Subcutaneous abdominal adipose tissue (tissue), 5 donors: Measurements from ENCODE around the gene RAB44.

Experiments used
- H3K27ac ChIP-seq: one replicate; pipeline ENCODE4 v1.7.0; 2013; ENCODE audit warnings: low read depth, mild to moderate bottlenecking, inconsistent platforms, low read length, moderate library complexity
- H3K27me3 ChIP-seq, 5 donors: one replicate each; pipeline ENCODE4 v1.7.0; 2013; ENCODE audit warnings: low read length in 5 of 5, inconsistent platforms in 1 of 5; ENCODE audit not compliant: control insufficient read depth in 5 of 5, insufficient read depth in 4 of 5
- H3K36me3 ChIP-seq, 5 donors: one replicate each; pipeline ENCODE4 v1.7.0; 2013; ENCODE audit warnings: low read length in 5 of 5; ENCODE audit not compliant: control insufficient read depth in 5 of 5, insufficient read depth in 5 of 5
- H3K4me1 ChIP-seq, 5 donors: one replicate each; pipeline ENCODE4 v1.7.0; 2013; ENCODE audit warnings: low read length in 5 of 5, mild to moderate bottlenecking in 3 of 5, moderate library complexity in 1 of 5; ENCODE audit not compliant: control insufficient read depth in 5 of 5, insufficient read depth in 5 of 5
- H3K4me3 ChIP-seq, 5 donors: one replicate each; pipeline ENCODE4 v1.7.0; 2013; ENCODE audit warnings: low read length in 5 of 5, low read depth in 1 of 5
- H3K9ac ChIP-seq, 5 donors: one replicate each; pipeline ENCODE4 v1.7.0; 2013; ENCODE audit warnings: low read length in 5 of 5, mild to moderate bottlenecking in 4 of 5, moderate library complexity in 3 of 5
- H3K9me3 ChIP-seq, 5 donors: one replicate each; pipeline ENCODE4 v1.7.0; 2013; ENCODE audit warnings: low read length in 5 of 5; ENCODE audit not compliant: control insufficient read depth in 5 of 5
- donor health status: healthy.
- donor health status: healthy.
- donor health status: healthy.
- donor health status: healthy.
- donor health status: healthy.

Gene RAB44

GRCh38 chr6:36738108-36738507, 40.5 kb downstream of the RAB44 start:
- Histone ChIP-seq H3K4me1 (peaks cover 15 to 37% (median 20%) of the 10 kb centered on the region in 5 donors), H3K9ac (no peak overlapping the region), H3K9me3 (peaks cover 0 to 4% (median 0%) of the 10 kb centered on the region in 5 donors), H3K27ac (no peak overlapping the region), H3K36me3 (no peaks in the 10 kb centered on the region), H3K4me3 (no peak overlapping the region), H3K27me3 (peaks cover 0 to 12% (median 0%) of the 10 kb centered on the region in 5 donors)

GRCh38 chr6:36739947-36740817, 42.6 kb downstream of the RAB44 start:
- Histone ChIP-seq H3K27me3 (peaks cover 0 to 8% (median 0%) of the 10 kb centered on the region in 5 donors), H3K36me3 (no peaks in the 10 kb centered on the region), H3K4me3 (no peak overlapping the region), H3K27ac (no peak overlapping the region), H3K4me1 (peaks cover 8 to 27% (median 14%) of the 10 kb centered on the region in 5 donors), H3K9ac (no peak overlapping the region), H3K9me3 (peaks cover 0 to 4% (median 0%) of the 10 kb centered on the region in 5 donors)

- no peak overlapping the region for H3K4me3 ChIP-seq
- H3K4me1 ChIP-seq = peaks cover 3 to 21% (median 12%) of the 10 kb centered on the region in 5 donors
- H3K27me3 ChIP-seq = peaks cover 0 to 8% (median 0%) of the 10 kb centered on the region in 5 donors
- no peaks in the 10 kb centered on the region for H3K36me3 ChIP-seq
- peaks cover 0 to 4% (median 0%) of the 10 kb centered on the region in 5 donors for H3K9me3 ChIP-seq
- no peak overlapping the region for H3K27ac ChIP-seq
- H3K9ac ChIP-seq = no peak overlapping the region
Observed at GRCh38 chr6:36740818-36741179, 43.2 kb downstream of the RAB44 start.

- Histone ChIP-seq H3K9me3 (peaks cover 0 to 4% (median 0%) of the 10 kb centered on the region in 5 donors), H3K36me3 (no peaks in the 10 kb centered on the region), H3K9ac (no peak overlapping the region), H3K27ac (no peak overlapping the region), H3K4me1 (peaks cover 0 to 16% (median 12%) of the 10 kb centered on the region in 5 donors), H3K4me3 (no peak overlapping the region), H3K27me3 (peaks cover 0 to 8% (median 0%) of the 10 kb centered on the region in 5 donors)
Observed at GRCh38 chr6:36742146-36742545, 44.5 kb downstream of the RAB44 start.

GRCh38 chr6:36743032-36743431, 45.4 kb downstream of the RAB44 start:
- H3K9ac ChIP-seq = no peak overlapping the region
- H3K36me3 ChIP-seq = no peaks in the 10 kb centered on the region
- H3K27me3 ChIP-seq = peaks cover 0 to 8% (median 0%) of the 10 kb centered on the region in 5 donors
- H3K27ac ChIP-seq = no peak overlapping the region
- no peak overlapping the region for H3K4me3 ChIP-seq
- peaks cover 0 to 4% (median under 1%) of the 10 kb centered on the region in 5 donors for H3K9me3 ChIP-seq
- peaks cover 0 to 16% (median 12%) of the 10 kb centered on the region in 5 donors for H3K4me1 ChIP-seq

GRCh38 chr6:36743538-36744303, 46.1 kb downstream of the RAB44 start:
- H3K9ac ChIP-seq = no peak overlapping the region

GRCh38 chr6:36744304-36744673, 46.7 kb downstream of the RAB44 start:
- Histone ChIP-seq H3K27ac (no peak overlapping the region), H3K4me3 (no peak overlapping the region), H3K27me3 (peaks cover 0 to 3% (median 0%) of the 10 kb centered on the region in 5 donors), H3K9me3 (peaks cover 0 to 12% (median under 1%) of the 10 kb centered on the region in 5 donors), H3K36me3 (no peaks in the 10 kb centered on the region), H3K9ac (no peak overlapping the region), H3K4me1 (peaks cover 0 to 16% (median 5%) of the 10 kb centered on the region in 5 donors)

More at GRCh38 chr6:36743538-36744303, 46.1 kb downstream of the RAB44 start:
- H3K4me3 ChIP-seq = no peak overlapping the region
- no peaks in the 10 kb centered on the region for H3K36me3 ChIP-seq
- peaks cover 0 to 8% (median 4%) of the 10 kb centered on the region in 5 donors for H3K9me3 ChIP-seq
- H3K27me3 ChIP-seq = peaks cover 0 to 8% (median 0%) of the 10 kb centered on the region in 5 donors
- no peak overlapping the region for H3K27ac ChIP-seq
- peaks cover 0 to 16% (median 10%) of the 10 kb centered on the region in 5 donors for H3K4me1 ChIP-seq

- peaks cover 0 to 17% (median 5%) of the 10 kb centered on the region in 5 donors for H3K9me3 ChIP-seq
- no peak overlapping the region for H3K4me3 ChIP-seq
- no peak overlapping the region for H3K9ac ChIP-seq
- peaks cover 0 to 3% (median 0%) of the 10 kb centered on the region in 5 donors for H3K27me3 ChIP-seq
- no peak overlapping the region for H3K27ac ChIP-seq
- H3K36me3 ChIP-seq = no peaks in the 10 kb centered on the region
- H3K4me1 ChIP-seq = peaks cover 0 to 10% (median 4%) of the 10 kb centered on the region in 5 donors
Observed at GRCh38 chr6:36745283-36745682, 47.7 kb downstream of the RAB44 start.

- H3K36me3 ChIP-seq = no peaks in the 10 kb centered on the region
- H3K9ac ChIP-seq = no peak overlapping the region
- no peak overlapping the region for H3K27ac ChIP-seq
- peaks cover 0 to 3% (median 0%) of the 10 kb centered on the region in 5 donors for H3K27me3 ChIP-seq
- H3K9me3 ChIP-seq = peaks cover 0 to 22% (median 11%) of the 10 kb centered on the region in 5 donors
- peaks cover 0 to 4% (median 4%) of the 10 kb centered on the region in 5 donors for H3K4me1 ChIP-seq
- no peak overlapping the region for H3K4me3 ChIP-seq
Observed at GRCh38 chr6:36745836-36746235, 48.2 kb downstream of the RAB44 start.
